Stimulated activated CD8-positive, alpha-beta memory T cell treated with anti-CD3 and anti-CD28 coated beads, Interleukin-7, amount 100 ng/mL, for 1 hour (primary cell): ENCODE data around the gene MARK1.
"Not testable (repeated sequence)": the region's sequence is repeated elsewhere in the genome, so short reads cannot be mapped to it uniquely, and the experiment has no call there.

Experiments
- DNase-seq, 2 donors: peaks; one replicate each; pipeline ENCODE4 v3.0.0-alpha.2; 2020; ENCODE audit warnings: low read depth in 2 of 2

Gene MARK1

GRCh38 chr1:220611100-220611499 is 83.2 kb downstream of the MARK1 start:
- DNase-seq, result not testable (repeated sequence)

GRCh38 chr1:220616836-220617235 is 88.9 kb downstream of the MARK1 start:
- DNase-seq, result no peak

GRCh38 chr1:220628431-220628830 is 100.5 kb downstream of the MARK1 start:
- DNase-seq, result no peak

- no peak for DNase-seq
These were observed 103.4 kb downstream of the MARK1 start for GRCh38 chr1:220631238-220631815.

GRCh38 chr1:220637759-220638158 is 109.8 kb downstream of the MARK1 start:
- DNase-seq, result no peak

- DNase-seq, result no peak
These were observed 114.3 kb downstream of the MARK1 start for GRCh38 chr1:220642285-220642684.

- DNase-seq, result no peak
These were observed 125.1 kb downstream of the MARK1 start for GRCh38 chr1:220652995-220653394.

GRCh38 chr1:220655509-220655908 is 127.6 kb downstream of the MARK1 start:
- no peak for DNase-seq

- no peak for DNase-seq
These were observed 128.2 kb downstream of the MARK1 start for GRCh38 chr1:220655961-220656740.

GRCh38 chr1:220666349-220666748 is 138.4 kb downstream of the MARK1 start:
- no peak for DNase-seq

- DNase-seq, result no peak
These were observed 141.1 kb downstream of the MARK1 start for GRCh38 chr1:220669005-220669404.

GRCh38 chr1:220670365-220670764 is 142.4 kb downstream of the MARK1 start:
- DNase-seq, result no peak

- no peak for DNase-seq
These were observed 146.0 kb downstream of the MARK1 start for GRCh38 chr1:220673921-220674320.

GRCh38 chr1:220677251-220677650 is 149.3 kb downstream of the MARK1 start:
- no peak for DNase-seq

- DNase-seq, result no peak
These were observed 152.2 kb downstream of the MARK1 start for GRCh38 chr1:220680085-220680687.

GRCh38 chr1:220681220-220681880 is 153.4 kb downstream of the MARK1 start:
- no peak for DNase-seq

- DNase-seq, result no peak
These were observed 155.1 kb downstream of the MARK1 start for GRCh38 chr1:220682901-220683576.

- not testable (repeated sequence) for DNase-seq
These were observed 155.8 kb downstream of the MARK1 start for GRCh38 chr1:220683716-220684115.

- no peak for DNase-seq
These were observed 157.0 kb downstream of the MARK1 start for GRCh38 chr1:220684890-220685289.

GRCh38 chr1:220685879-220686278 is 157.9 kb downstream of the MARK1 start:
- no peak for DNase-seq

GRCh38 chr1:220687809-220688208 is 159.9 kb downstream of the MARK1 start:
- no peak for DNase-seq

- DNase-seq, result no peak
These were observed 161.7 kb downstream of the MARK1 start for GRCh38 chr1:220689666-220690065.
